ENCODE data around the gene GMDS. TPM values are rescaled to one million over a fixed set of nuclear protein-coding genes. Genes with fewer than 3 reads are reported as not detected.

GMDS gene
- total and polyA plus RNA-seq, 2 experiments from 2014 or later: 6.3 to 17.7 TPM

- Histone ChIP-seq H3K4me3 (no peak overlapping the region), H3K4me1 (ENCODE audit: low read depth) (peaks cover 13% of the 10 kb centered on the region), H3K9me3 (ENCODE audit: low read depth) (no peaks in the 10 kb centered on the region), H3K27me3 (peaks cover 15% of the 10 kb centered on the region), H3K36me3 (no peaks in the 10 kb centered on the region), H3K27ac (no peak overlapping the region)
- DNase-seq (ENCODE audit: low read depth in 1 of 2, low spot score in 1 of 2): no peak
- TF ChIP-seq, protein P1, sequence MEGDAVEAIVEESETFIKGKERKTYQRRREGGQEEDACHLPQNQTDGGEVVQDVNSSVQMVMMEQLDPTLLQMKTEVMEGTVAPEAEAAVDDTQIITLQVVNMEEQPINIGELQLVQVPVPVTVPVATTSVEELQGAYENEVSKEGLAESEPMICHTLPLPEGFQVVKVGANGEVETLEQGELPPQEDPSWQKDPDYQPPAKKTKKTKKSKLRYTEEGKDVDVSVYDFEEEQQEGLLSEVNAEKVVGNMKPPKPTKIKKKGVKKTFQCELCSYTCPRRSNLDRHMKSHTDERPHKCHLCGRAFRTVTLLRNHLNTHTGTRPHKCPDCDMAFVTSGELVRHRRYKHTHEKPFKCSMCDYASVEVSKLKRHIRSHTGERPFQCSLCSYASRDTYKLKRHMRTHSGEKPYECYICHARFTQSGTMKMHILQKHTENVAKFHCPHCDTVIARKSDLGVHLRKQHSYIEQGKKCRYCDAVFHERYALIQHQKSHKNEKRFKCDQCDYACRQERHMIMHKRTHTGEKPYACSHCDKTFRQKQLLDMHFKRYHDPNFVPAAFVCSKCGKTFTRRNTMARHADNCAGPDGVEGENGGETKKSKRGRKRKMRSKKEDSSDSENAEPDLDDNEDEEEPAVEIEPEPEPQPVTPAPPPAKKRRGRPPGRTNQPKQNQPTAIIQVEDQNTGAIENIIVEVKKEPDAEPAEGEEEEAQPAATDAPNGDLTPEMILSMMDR (IDR thresholded peaks at IDR 0.05; ENCODE audit: low read depth, low read length): no peak
Observed at GRCh38 chr6:1595271-1596087, 649.9 kb downstream of the GMDS start.

- H3K36me3 ChIP-seq: no peaks in the 10 kb centered on the region
- H3K4me3 ChIP-seq: no peak overlapping the region
- H3K27ac ChIP-seq: no peak overlapping the region
- peaks cover 13% of the 10 kb centered on the region for H3K4me1 ChIP-seq (ENCODE audit: low read depth)
- H3K9me3 ChIP-seq (ENCODE audit: low read depth): no peaks in the 10 kb centered on the region
- TF ChIP-seq, protein P1 (IDR thresholded peaks at IDR 0.05; ENCODE audit: low read depth, low read length): no peak
- no peak for DNase-seq (ENCODE audit: low read depth in 1 of 2, low spot score in 1 of 2)
- H3K27me3 ChIP-seq: peaks cover 15% of the 10 kb centered on the region
Observed at GRCh38 chr6:1594445-1595200, 650.8 kb downstream of the GMDS start.

DNA sequence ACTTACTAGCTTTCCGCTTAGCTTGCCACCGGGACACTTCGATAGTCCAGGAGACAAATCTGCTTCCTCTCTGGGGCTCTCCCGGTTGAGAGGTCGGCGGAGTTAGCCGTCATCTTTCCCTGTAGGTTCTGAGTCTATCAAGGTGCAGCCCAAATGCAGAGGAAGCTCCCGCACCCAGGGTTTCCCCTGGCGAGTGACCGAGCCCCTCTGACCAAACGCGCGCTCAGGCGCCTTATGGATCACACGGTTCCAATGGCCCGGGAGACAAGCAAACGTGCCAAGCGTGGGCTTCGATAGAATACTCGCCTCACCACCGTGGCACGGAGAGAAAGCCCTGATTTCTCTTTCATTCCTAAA lies 651.5 kb downstream of the GMDS start:
- Histone ChIP-seq H3K4me3 (no peak overlapping the region), H3K9me3 (ENCODE audit: low read depth) (no peaks in the 10 kb centered on the region), H3K27ac (no peak overlapping the region), H3K36me3 (no peaks in the 10 kb centered on the region), H3K27me3 (peaks cover 15% of the 10 kb centered on the region), H3K4me1 (ENCODE audit: low read depth) (peaks cover 13% of the 10 kb centered on the region)
- TF ChIP-seq, protein P1 (IDR thresholded peaks at IDR 0.05; ENCODE audit: low read depth, low read length): no peak
- DNase-seq (ENCODE audit: low read depth in 1 of 2, low spot score in 1 of 2): no peak

GRCh38 chr6:1593286-1593957 lies 652.0 kb downstream of the GMDS start:
- DNase-seq (ENCODE audit: low read depth in 1 of 2, low spot score in 1 of 2): no peak
- H3K36me3 ChIP-seq: no peaks in the 10 kb centered on the region
- peaks cover 13% of the 10 kb centered on the region for H3K4me1 ChIP-seq (ENCODE audit: low read depth)
- H3K4me3 ChIP-seq: no peak overlapping the region
- peaks cover 15% of the 10 kb centered on the region for H3K27me3 ChIP-seq
- no peak overlapping the region for H3K27ac ChIP-seq
- no peaks in the 10 kb centered on the region for H3K9me3 ChIP-seq (ENCODE audit: low read depth)
- TF ChIP-seq, protein P1 (IDR thresholded peaks at IDR 0.05; ENCODE audit: low read depth, low read length): no peak

GRCh38 chr6:1592852-1593251 lies 652.6 kb downstream of the GMDS start:
- Histone ChIP-seq H3K4me3 (no peak overlapping the region), H3K27ac (no peak overlapping the region), H3K27me3 (peaks cover 15% of the 10 kb centered on the region), H3K9me3 (ENCODE audit: low read depth) (no peaks in the 10 kb centered on the region), H3K4me1 (ENCODE audit: low read depth) (peaks cover 13% of the 10 kb centered on the region), H3K36me3 (no peaks in the 10 kb centered on the region)
- TF ChIP-seq, protein P1 (IDR thresholded peaks at IDR 0.05; ENCODE audit: low read depth, low read length): no peak
- no peak for DNase-seq (ENCODE audit: low read depth in 1 of 2, low spot score in 1 of 2)
